ENCODE measurements around the gene HLF. TPM values are rescaled to one million over a fixed set of nuclear protein-coding genes. Genes with fewer than 3 reads are reported as not detected.

The HLF gene
- total and polyA plus RNA-seq, 4 donors = 2.0 to 12.4 (median 8.8) TPM

- no peaks in the 10 kb centered on the region for H3K27me3 ChIP-seq (ENCODE audit: control insufficient read depth in 1 of 2, insufficient read depth in 2 of 2, low read length in 1 of 2)
- no peaks in the 10 kb centered on the region for H3K9me3 ChIP-seq (ENCODE audit: control insufficient read depth, low read length)
- intact Hi-C loops (cut with DNase I) = no loop called here
- no peak overlapping the region for H3K4me3 ChIP-seq (ENCODE audit: low read length in 2 of 2)
- H3K4me1 ChIP-seq (ENCODE audit: control insufficient read depth in 1 of 2, insufficient read depth in 2 of 2, low read length in 2 of 2) = peaks cover 0 to 5% of the 10 kb centered on the region in 2 donors
- 96 to 97% methylated on average over 6 of the region's 6 CpGs for WGBS, 2 donors
- no peak for ATAC-seq (ENCODE audit: low FRiP score)
- no peak for DNase-seq
- no peak overlapping the region for H3K27ac ChIP-seq (ENCODE audit: low read depth in 1 of 2, low read length in 2 of 2)
- no peaks in the 10 kb centered on the region for H3K36me3 ChIP-seq (ENCODE audit: control insufficient read depth in 1 of 2, insufficient read depth in 2 of 2, low read length in 1 of 2)
Measured at GRCh38 chr17:55305321-55306087, 40.7 kb downstream of the HLF start.

DNA sequence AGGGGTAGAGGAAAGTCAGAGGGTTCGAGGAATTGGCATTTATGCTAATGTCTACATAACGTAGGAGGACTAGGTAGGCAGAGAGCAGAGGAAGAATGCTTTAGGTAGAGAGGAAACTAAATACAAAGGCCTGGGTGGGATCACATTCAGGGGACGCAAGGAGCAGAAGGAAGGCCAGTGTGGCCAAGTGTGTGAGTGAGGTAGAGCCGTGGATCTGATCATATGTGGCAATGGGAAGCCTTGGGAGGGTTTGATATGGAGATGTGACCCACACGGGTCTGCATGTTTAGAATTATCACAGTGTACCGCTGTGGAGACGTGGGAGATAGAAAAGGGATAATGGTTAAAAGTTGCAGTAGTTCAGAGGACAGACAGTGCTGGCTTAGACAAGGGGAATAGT, 43.1 kb downstream of the HLF start:
- DNase-seq (no peak), ATAC-seq (ENCODE audit: low FRiP score) (no peak)
- Histone ChIP-seq H3K36me3 (ENCODE audit: control insufficient read depth in 1 of 2, insufficient read depth in 2 of 2, low read length in 1 of 2) (no peaks in the 10 kb centered on the region), H3K4me3 (ENCODE audit: low read length in 2 of 2) (no peak overlapping the region), H3K27ac (ENCODE audit: low read depth in 1 of 2, low read length in 2 of 2) (no peak overlapping the region), H3K9me3 (ENCODE audit: control insufficient read depth, low read length) (no peaks in the 10 kb centered on the region), H3K4me1 (ENCODE audit: control insufficient read depth in 1 of 2, insufficient read depth in 2 of 2, low read length in 2 of 2) (no peaks in the 10 kb centered on the region), H3K27me3 (ENCODE audit: control insufficient read depth in 1 of 2, insufficient read depth in 2 of 2, low read length in 1 of 2) (no peaks in the 10 kb centered on the region)
- WGBS, 2 donors = 97 to 98% methylated on average over 7 of the region's 7 CpGs
- intact Hi-C loops (cut with DNase I) = no loop called here

DNA sequence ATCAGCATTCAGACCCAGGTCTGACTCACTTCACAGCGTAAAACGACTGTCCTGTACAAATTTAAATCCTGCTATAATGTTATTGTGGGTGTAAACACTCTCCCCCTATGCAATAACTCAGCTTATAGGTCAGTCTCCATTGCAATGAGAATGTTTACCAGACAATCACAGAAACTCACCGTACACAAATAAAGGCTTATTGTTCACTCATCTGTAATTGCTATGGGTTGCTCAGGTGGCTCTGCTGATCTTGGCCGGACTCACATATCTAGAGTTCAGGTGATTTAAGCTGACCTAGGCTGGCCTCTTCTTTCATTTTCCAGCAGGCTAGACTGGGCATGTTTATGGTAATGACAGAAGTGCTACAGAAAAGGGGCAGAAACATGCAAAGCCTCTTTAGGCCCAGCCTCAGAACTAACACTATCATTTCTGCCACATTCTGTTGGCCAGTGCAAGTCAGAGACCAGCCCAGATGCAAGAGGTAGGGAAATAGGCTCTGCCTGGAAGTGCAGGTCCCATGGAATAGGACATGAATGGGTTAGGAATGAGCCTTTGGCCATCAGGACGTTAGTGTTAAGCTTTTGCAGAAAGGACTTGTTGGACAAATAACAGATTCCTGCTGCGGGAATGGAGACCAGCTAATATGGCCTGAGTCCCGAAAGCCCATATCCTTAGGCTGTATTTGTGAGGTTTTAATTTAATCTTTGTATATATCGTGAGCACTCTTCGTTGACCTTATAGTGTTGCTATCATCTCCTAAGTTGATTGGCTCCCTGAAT, 44.0 kb downstream of the HLF start:
- no peak for DNase-seq
- Histone ChIP-seq H3K27me3 (ENCODE audit: control insufficient read depth in 1 of 2, insufficient read depth in 2 of 2, low read length in 1 of 2) (no peaks in the 10 kb centered on the region), H3K36me3 (ENCODE audit: control insufficient read depth in 1 of 2, insufficient read depth in 2 of 2, low read length in 1 of 2) (no peaks in the 10 kb centered on the region), H3K4me1 (ENCODE audit: control insufficient read depth in 1 of 2, insufficient read depth in 2 of 2, low read length in 2 of 2) (no peaks in the 10 kb centered on the region), H3K27ac (ENCODE audit: low read depth in 1 of 2, low read length in 2 of 2) (no peak overlapping the region), H3K9me3 (ENCODE audit: control insufficient read depth, low read length) (no peaks in the 10 kb centered on the region), H3K4me3 (ENCODE audit: low read length in 2 of 2) (no peak overlapping the region)
- intact Hi-C loops (cut with DNase I) = no loop called here
- WGBS, 2 donors = 92 to 94% methylated on average over 9 of the region's 9 CpGs
- ATAC-seq (ENCODE audit: low FRiP score) = no peak

DNA sequence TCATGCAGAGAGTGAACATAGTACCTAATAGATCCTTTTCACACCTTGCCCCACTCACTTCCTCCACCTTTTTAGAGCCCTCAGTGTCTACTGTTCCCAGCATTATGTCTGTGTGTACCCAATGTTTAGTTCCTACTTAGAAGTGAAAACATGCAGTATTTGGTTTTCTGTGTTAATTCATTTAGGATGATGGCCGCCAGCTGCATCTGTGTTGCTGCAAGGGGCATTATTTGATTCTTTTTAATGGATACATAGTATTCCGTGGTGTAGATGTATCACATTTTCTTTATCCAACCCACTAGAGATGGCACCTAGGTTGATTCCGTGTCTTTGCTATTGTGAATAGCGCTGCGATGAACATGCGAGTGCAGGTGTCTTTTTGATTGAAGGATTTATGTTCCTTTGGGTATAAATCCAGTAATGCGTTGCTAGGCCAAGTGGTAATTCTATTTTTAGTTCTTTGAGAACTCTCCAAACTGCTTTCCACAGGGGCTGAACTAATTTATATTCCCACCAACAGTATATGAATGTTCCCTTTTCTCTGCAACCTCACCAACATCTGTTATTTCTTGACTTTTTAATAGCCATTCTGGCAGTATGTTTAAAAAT, 47.1 kb downstream of the HLF start:
- DNase-seq = no peak
- 89 to 90% methylated on average over 7 of the region's 7 CpGs for WGBS, 2 donors
- intact Hi-C loops (cut with DNase I) = no loop called here
- Histone ChIP-seq H3K4me1 (ENCODE audit: control insufficient read depth in 1 of 2, insufficient read depth in 2 of 2, low read length in 2 of 2) (no peaks in the 10 kb centered on the region), H3K4me3 (ENCODE audit: low read length in 2 of 2) (no peak overlapping the region), H3K36me3 (ENCODE audit: control insufficient read depth in 1 of 2, insufficient read depth in 2 of 2, low read length in 1 of 2) (peaks cover 0 to 4% of the 10 kb centered on the region in 2 donors), H3K27ac (ENCODE audit: low read depth in 1 of 2, low read length in 2 of 2) (no peak overlapping the region), H3K9me3 (ENCODE audit: control insufficient read depth, low read length) (no peaks in the 10 kb centered on the region), H3K27me3 (ENCODE audit: control insufficient read depth in 1 of 2, insufficient read depth in 2 of 2, low read length in 1 of 2) (no peaks in the 10 kb centered on the region)
- ATAC-seq (ENCODE audit: low FRiP score) = no peak

- H3K4me1 ChIP-seq (ENCODE audit: control insufficient read depth in 1 of 2, insufficient read depth in 2 of 2, low read length in 2 of 2) = no peaks in the 10 kb centered on the region
- ATAC-seq (ENCODE audit: low FRiP score) = no peak
Measured at GRCh38 chr17:55312852-55313251, 48.1 kb downstream of the HLF start.

DNA sequence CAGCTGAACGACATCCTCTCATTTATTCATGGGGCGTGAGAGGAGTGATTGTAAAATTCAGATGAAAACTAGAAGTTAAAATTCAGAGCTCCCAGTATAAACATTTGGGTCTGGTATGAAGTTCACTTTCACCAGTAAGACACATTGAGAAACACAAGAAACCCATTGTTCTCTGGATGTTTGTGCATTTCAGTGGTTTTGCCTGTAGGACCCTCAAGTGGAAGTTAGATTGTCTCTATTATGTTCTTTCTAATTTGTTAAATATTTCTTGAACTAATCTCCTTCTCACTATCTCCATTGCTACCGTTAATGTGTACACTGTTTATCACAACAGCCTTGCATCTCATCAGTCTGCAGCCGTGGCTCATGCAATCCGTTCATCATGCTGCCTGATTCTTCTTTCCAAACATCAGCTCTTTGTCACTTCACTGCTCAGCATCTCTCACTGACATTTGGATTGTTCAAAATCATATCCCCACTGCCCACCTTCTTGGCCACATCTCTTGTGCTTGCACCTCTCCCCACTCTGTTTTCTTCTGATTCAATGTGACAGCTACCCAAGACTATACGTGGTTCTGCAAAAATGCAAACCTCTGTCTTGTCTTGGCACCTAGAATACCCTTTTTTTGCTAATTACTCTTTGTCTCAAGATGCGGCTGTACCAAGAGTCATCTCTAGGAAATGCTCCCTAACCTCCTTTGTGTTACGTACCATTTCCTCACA, 49.5 kb downstream of the HLF start:
- 92 to 95% methylated on average over 8 of the region's 8 CpGs for WGBS, 2 donors
- no peak for ATAC-seq (ENCODE audit: low FRiP score)
- no peak overlapping the region for H3K27ac ChIP-seq (ENCODE audit: low read depth in 1 of 2, low read length in 2 of 2)
- no peak for DNase-seq
- no peaks in the 10 kb centered on the region for H3K4me1 ChIP-seq (ENCODE audit: control insufficient read depth in 1 of 2, insufficient read depth in 2 of 2, low read length in 2 of 2)
- intact Hi-C loops (cut with DNase I) = no loop called here
- H3K4me3 ChIP-seq (ENCODE audit: low read length in 2 of 2) = no peak overlapping the region
- no peaks in the 10 kb centered on the region for H3K27me3 ChIP-seq (ENCODE audit: control insufficient read depth in 1 of 2, insufficient read depth in 2 of 2, low read length in 1 of 2)
- peaks cover 0 to 4% of the 10 kb centered on the region in 2 donors for H3K36me3 ChIP-seq (ENCODE audit: control insufficient read depth in 1 of 2, insufficient read depth in 2 of 2, low read length in 1 of 2)
- no peaks in the 10 kb centered on the region for H3K9me3 ChIP-seq (ENCODE audit: control insufficient read depth, low read length)

More at GRCh38 chr17:55312852-55313251, 48.1 kb downstream of the HLF start:
- no peak overlapping the region for H3K4me3 ChIP-seq (ENCODE audit: low read length in 2 of 2)
- peaks cover 0 to 4% of the 10 kb centered on the region in 2 donors for H3K36me3 ChIP-seq (ENCODE audit: control insufficient read depth in 1 of 2, insufficient read depth in 2 of 2, low read length in 1 of 2)
- DNase-seq = no peak
- no peak overlapping the region for H3K27ac ChIP-seq (ENCODE audit: low read depth in 1 of 2, low read length in 2 of 2)
- no peaks in the 10 kb centered on the region for H3K9me3 ChIP-seq (ENCODE audit: control insufficient read depth, low read length)
- WGBS, 2 donors = 97 to 98% methylated on average over 3 of the region's 3 CpGs
- intact Hi-C loops (cut with DNase I) = no loop called here
- H3K27me3 ChIP-seq (ENCODE audit: control insufficient read depth in 1 of 2, insufficient read depth in 2 of 2, low read length in 1 of 2) = no peaks in the 10 kb centered on the region

- no peak overlapping the region for H3K4me3 ChIP-seq (ENCODE audit: low read length in 2 of 2)
- no peaks in the 10 kb centered on the region for H3K27me3 ChIP-seq (ENCODE audit: control insufficient read depth in 1 of 2, insufficient read depth in 2 of 2, low read length in 1 of 2)
- ATAC-seq (ENCODE audit: low FRiP score) = no peak
- peaks cover 0 to 4% of the 10 kb centered on the region in 2 donors for H3K36me3 ChIP-seq (ENCODE audit: control insufficient read depth in 1 of 2, insufficient read depth in 2 of 2, low read length in 1 of 2)
- WGBS, 2 donors = 94 to 96% methylated on average over 8 of the region's 8 CpGs
- intact Hi-C loops (cut with DNase I) = no loop called here
- no peak for DNase-seq
- H3K9me3 ChIP-seq (ENCODE audit: control insufficient read depth, low read length) = no peaks in the 10 kb centered on the region
- no peaks in the 10 kb centered on the region for H3K4me1 ChIP-seq (ENCODE audit: control insufficient read depth in 1 of 2, insufficient read depth in 2 of 2, low read length in 2 of 2)
- H3K27ac ChIP-seq (ENCODE audit: low read depth in 1 of 2, low read length in 2 of 2) = no peak overlapping the region
Measured at GRCh38 chr17:55314784-55315491, 50.2 kb downstream of the HLF start.

- Histone ChIP-seq H3K36me3 (ENCODE audit: control insufficient read depth in 1 of 2, insufficient read depth in 2 of 2, low read length in 1 of 2) (peaks cover 0 to 4% of the 10 kb centered on the region in 2 donors), H3K27me3 (ENCODE audit: control insufficient read depth in 1 of 2, insufficient read depth in 2 of 2, low read length in 1 of 2) (no peaks in the 10 kb centered on the region), H3K9me3 (ENCODE audit: control insufficient read depth, low read length) (no peaks in the 10 kb centered on the region), H3K27ac (ENCODE audit: low read depth in 1 of 2, low read length in 2 of 2) (no peak overlapping the region), H3K4me3 (ENCODE audit: low read length in 2 of 2) (no peak overlapping the region), H3K4me1 (ENCODE audit: control insufficient read depth in 1 of 2, insufficient read depth in 2 of 2, low read length in 2 of 2) (no peaks in the 10 kb centered on the region)
- no peak for DNase-seq
- WGBS, 2 donors = 96 to 97% methylated on average over 2 of the region's 2 CpGs
- intact Hi-C loops (cut with DNase I) = no loop called here
- ATAC-seq (ENCODE audit: low FRiP score) = no peak
Measured at GRCh38 chr17:55316499-55316898, 51.7 kb downstream of the HLF start.

Measured in aorta (tissue), 5 donors.